WTC11 (cell line): Measurements from ENCODE around the gene POU2F1. TPM values are rescaled to one million over a fixed set of nuclear protein-coding genes. Genes with fewer than 3 reads are reported as not detected.

Experiments used
- ATAC-seq: fragments of 200-7000 bp; cut with Tn5 transposase; 2 replicates; pipeline ENCODE4 v1.10.0; 2021; ENCODE audit warnings: mild to moderate bottlenecking, moderate library complexity
- CTCF ChIA-PET: fragments of 300-600 bp; sonication (Branson Sonifier 250); formaldehyde crosslinking; loops from one replicate; lab custom pipeline; 2021; ENCODE audit warnings: antibody characterized with exemption; lab: Charles Lee
- POLR2A ChIA-PET: fragments of 350-600 bp; sonication (Branson Sonifier 250); formaldehyde crosslinking; loops from one replicate; lab custom pipeline; 2021; ENCODE audit warnings: antibody characterized with exemption; lab: Charles Lee
- DNase-seq: peaks from one replicate; pipeline ENCODE4 v3.0.0; 2021; ENCODE audit warnings: low spot score
- H3K27ac Mint-ChIP-seq: 2 replicates; pipeline ENCODE4 v1.8.0; 2021; ENCODE audit warnings: mixed read lengths
- H3K27me3 Mint-ChIP-seq: 2 replicates; pipeline ENCODE4 v1.8.0; 2021; ENCODE audit warnings: low read depth, mild to moderate bottlenecking, moderate library complexity, mixed read lengths
- H3K36me3 Mint-ChIP-seq: 2 replicates; pipeline ENCODE4 v1.8.0; 2021; ENCODE audit warnings: mixed read lengths
- H3K4me1 Mint-ChIP-seq: 2 replicates; pipeline ENCODE4 v1.8.0; 2022; ENCODE audit warnings: mixed read lengths
- H3K4me3 Mint-ChIP-seq: 2 replicates; pipeline ENCODE4 v1.8.0; 2021; ENCODE audit warnings: mild to moderate bottlenecking, moderate library complexity, mixed read lengths
- H3K9me3 Mint-ChIP-seq: 2 replicates; pipeline ENCODE4 v1.8.0; 2021; ENCODE audit warnings: mixed read lengths
- AR ChIP-seq: fragments of 250-450 bp; sonication (Bioruptor Pico); IDR thresholded peaks from 2 replicates; pipeline ENCODE4 v1.9.0; 2021; ENCODE audit warnings: mild to moderate bottlenecking
- ELF4 ChIP-seq: sonication (generic); formaldehyde crosslinking; IDR thresholded peaks from 2 replicates; pipeline ENCODE4 v1.8.1; 2022; ENCODE audit warnings: low read depth, mild to moderate bottlenecking, moderate library complexity, missing genetic modification reagents
- ETV6 ChIP-seq: sonication (generic); formaldehyde crosslinking; IDR thresholded peaks from 2 replicates; pipeline ENCODE4 v1.8.1; 2022; ENCODE audit warnings: mild to moderate bottlenecking, missing genetic modification reagents
- NR3C1 ChIP-seq: sonication (generic); formaldehyde crosslinking; conservative IDR thresholded peaks from 2 replicates; pipeline ENCODE4 v1.8.1; 2023; ENCODE audit warnings: low read depth, mild to moderate bottlenecking, missing genetic modification reagents
- SMAD3 ChIP-seq: sonication (generic); formaldehyde crosslinking; IDR thresholded peaks from 2 replicates; pipeline ENCODE4 v1.8.0; 2022; ENCODE audit warnings: missing genetic modification reagents, mild to moderate bottlenecking, borderline replicate concordance
- TCF7 ChIP-seq: sonication (generic); formaldehyde crosslinking; IDR thresholded peaks from 2 replicates; pipeline ENCODE4 v1.8.0; 2022; ENCODE audit warnings: mild to moderate bottlenecking, low read depth, missing genetic modification reagents, moderate library complexity
- TEAD1 ChIP-seq: sonication (generic); formaldehyde crosslinking; IDR thresholded peaks from 2 replicates; pipeline ENCODE4 v1.8.0; 2022; ENCODE audit warnings: mild to moderate bottlenecking, missing genetic modification reagents
- TEAD4 ChIP-seq: sonication (generic); formaldehyde crosslinking; IDR thresholded peaks from 2 replicates; pipeline ENCODE4 v1.8.0; 2022; ENCODE audit warnings: mild to moderate bottlenecking, missing genetic modification reagents
- ZNF121 ChIP-seq: sonication (generic); formaldehyde crosslinking; IDR thresholded peaks from 2 replicates; pipeline ENCODE4 v1.8.0; 2023; ENCODE audit warnings: missing genetic modification reagents
- ZNF396 ChIP-seq: fragments of 250-450 bp; sonication (Bioruptor Pico); IDR thresholded peaks from 2 replicates; pipeline ENCODE4 v1.8.0; 2021; ENCODE audit warnings: mild to moderate bottlenecking, moderate library complexity, borderline replicate concordance
- total RNA-seq: library from RNA; stranded (reverse); gene quantifications from 3 replicates; pipeline ENCODE4 v1.2.3, GENCODE V29; 2021
- TF ChIP-seq, protein P1 (sequence below): sonication (generic); formaldehyde crosslinking; IDR thresholded peaks from 2 replicates; pipeline ENCODE4 v1.8.0; 2023; ENCODE audit warnings: missing genetic modification reagents
- TF ChIP-seq, protein P2 (sequence below): sonication (generic); formaldehyde crosslinking; IDR thresholded peaks from 2 replicates; pipeline ENCODE4 v1.8.0; 2023; ENCODE audit warnings: missing genetic modification reagents, mild to moderate bottlenecking, borderline replicate concordance
- TF ChIP-seq, protein P3 (sequence below): sonication (generic); formaldehyde crosslinking; IDR thresholded peaks from 2 replicates; pipeline ENCODE4 v1.8.0; 2023; ENCODE audit warnings: mild to moderate bottlenecking, missing genetic modification reagents
- TF ChIP-seq, protein P4 (sequence below): sonication (generic); formaldehyde crosslinking; IDR thresholded peaks from 2 replicates; pipeline ENCODE4 v1.8.1; 2023; ENCODE audit warnings: mild to moderate bottlenecking, moderate library complexity, missing genetic modification reagents

POU2F1 gene
- total RNA-seq, 1 experiment from 2014 or later: 51.3 TPM

DNA sequence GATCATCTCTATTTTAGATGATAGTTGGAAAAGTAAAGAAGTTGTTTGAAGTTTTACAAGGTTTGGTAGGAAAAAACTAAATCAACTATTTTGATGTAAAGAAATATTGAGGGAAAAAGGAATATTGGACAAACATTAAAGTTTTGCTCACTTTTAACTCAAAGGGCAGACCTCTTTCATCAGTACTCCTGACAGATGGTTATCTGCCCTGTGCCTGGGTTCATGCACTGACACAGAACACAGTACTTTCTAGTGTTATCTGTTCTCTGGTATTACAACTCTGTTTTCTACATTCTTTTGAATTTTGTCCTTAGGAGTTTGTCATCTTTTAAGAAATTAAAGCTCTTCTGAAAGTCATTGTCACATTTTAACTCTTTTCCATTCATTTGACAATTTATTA lies 118.7 kb downstream of the POU2F1 start:
- H3K4me3 Mint-ChIP-seq: no peak overlapping the region
- no peaks in the 10 kb centered on the region for H3K27me3 Mint-ChIP-seq
- H3K4me1 Mint-ChIP-seq: peaks cover 21% of the 10 kb centered on the region
- DNase-seq: no peak
- ChIA-PET CTCF (no interaction called here), POLR2A (no interaction called here)
- no peak overlapping the region for H3K27ac Mint-ChIP-seq
- peaks cover 23% of the 10 kb centered on the region for H3K9me3 Mint-ChIP-seq
- H3K36me3 Mint-ChIP-seq: peaks cover 45% of the 10 kb centered on the region
- ATAC-seq: no peak
- TF ChIP-seq NR3C1 (CRISPR knock-in tag): no peak
- no peak for TF ChIP-seq ELF4 (CRISPR knock-in tag)
- TF ChIP-seq SMAD3: no peak
- TF ChIP-seq, protein P1, sequence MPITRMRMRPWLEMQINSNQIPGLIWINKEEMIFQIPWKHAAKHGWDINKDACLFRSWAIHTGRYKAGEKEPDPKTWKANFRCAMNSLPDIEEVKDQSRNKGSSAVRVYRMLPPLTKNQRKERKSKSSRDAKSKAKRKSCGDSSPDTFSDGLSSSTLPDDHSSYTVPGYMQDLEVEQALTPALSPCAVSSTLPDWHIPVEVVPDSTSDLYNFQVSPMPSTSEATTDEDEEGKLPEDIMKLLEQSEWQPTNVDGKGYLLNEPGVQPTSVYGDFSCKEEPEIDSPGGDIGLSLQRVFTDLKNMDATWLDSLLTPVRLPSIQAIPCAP: no peak
- TF ChIP-seq AR (CRISPR knock-in tag): no peak
- no peak for TF ChIP-seq TEAD1 (CRISPR knock-in tag)
- TF ChIP-seq, protein P2, sequence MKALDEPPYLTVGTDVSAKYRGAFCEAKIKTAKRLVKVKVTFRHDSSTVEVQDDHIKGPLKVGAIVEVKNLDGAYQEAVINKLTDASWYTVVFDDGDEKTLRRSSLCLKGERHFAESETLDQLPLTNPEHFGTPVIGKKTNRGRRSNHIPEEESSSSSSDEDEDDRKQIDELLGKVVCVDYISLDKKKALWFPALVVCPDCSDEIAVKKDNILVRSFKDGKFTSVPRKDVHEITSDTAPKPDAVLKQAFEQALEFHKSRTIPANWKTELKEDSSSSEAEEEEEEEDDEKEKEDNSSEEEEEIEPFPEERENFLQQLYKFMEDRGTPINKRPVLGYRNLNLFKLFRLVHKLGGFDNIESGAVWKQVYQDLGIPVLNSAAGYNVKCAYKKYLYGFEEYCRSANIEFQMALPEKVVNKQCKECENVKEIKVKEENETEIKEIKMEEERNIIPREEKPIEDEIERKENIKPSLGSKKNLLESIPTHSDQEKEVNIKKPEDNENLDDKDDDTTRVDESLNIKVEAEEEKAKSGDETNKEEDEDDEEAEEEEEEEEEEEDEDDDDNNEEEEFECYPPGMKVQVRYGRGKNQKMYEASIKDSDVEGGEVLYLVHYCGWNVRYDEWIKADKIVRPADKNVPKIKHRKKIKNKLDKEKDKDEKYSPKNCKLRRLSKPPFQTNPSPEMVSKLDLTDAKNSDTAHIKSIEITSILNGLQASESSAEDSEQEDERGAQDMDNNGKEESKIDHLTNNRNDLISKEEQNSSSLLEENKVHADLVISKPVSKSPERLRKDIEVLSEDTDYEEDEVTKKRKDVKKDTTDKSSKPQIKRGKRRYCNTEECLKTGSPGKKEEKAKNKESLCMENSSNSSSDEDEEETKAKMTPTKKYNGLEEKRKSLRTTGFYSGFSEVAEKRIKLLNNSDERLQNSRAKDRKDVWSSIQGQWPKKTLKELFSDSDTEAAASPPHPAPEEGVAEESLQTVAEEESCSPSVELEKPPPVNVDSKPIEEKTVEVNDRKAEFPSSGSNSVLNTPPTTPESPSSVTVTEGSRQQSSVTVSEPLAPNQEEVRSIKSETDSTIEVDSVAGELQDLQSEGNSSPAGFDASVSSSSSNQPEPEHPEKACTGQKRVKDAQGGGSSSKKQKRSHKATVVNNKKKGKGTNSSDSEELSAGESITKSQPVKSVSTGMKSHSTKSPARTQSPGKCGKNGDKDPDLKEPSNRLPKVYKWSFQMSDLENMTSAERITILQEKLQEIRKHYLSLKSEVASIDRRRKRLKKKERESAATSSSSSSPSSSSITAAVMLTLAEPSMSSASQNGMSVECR (CRISPR knock-in tag): no peak
- TF ChIP-seq TEAD4: no peak

DNA sequence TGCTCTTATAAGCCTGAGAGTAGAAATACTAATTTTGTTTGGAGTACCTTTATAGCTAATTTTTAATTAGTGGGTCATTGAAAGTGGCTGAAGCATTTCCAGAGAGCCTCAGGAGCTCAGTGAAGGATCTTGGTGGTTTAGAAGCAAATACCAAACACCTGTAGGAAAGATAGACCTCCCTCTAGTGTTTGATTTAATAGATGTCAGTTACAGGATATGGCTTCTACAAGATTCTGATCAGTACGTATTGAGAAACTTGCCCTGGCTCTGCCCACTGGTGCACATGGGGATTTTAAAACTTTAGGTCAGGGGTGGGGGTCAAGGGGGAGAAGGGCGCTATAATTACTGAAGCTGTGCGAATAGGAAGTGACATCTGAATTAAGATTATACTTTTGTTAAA lies 122.2 kb downstream of the POU2F1 start:
- no peak overlapping the region for H3K27ac Mint-ChIP-seq
- ChIA-PET POLR2A (no interaction called here), CTCF (interaction anchor here (0.6 to 1.5 kb wide), 23 partner anchors 9 to 432 kb away, joined by 3 to 16 read pairs (median 3); partner anchors contain the start of genes CREG1 and POU2F1)
- DNase-seq (no peak), ATAC-seq (peak; percentile 77)
- peaks cover 28% of the 10 kb centered on the region for H3K36me3 Mint-ChIP-seq
- TF ChIP-seq ZNF396 (CRISPR knock-in tag) (no peak), TCF7 (no peak)
- H3K9me3 Mint-ChIP-seq: peaks cover 22% of the 10 kb centered on the region
- no peak overlapping the region for H3K4me3 Mint-ChIP-seq
- H3K4me1 Mint-ChIP-seq: peaks cover 27% of the 10 kb centered on the region
- no peaks in the 10 kb centered on the region for H3K27me3 Mint-ChIP-seq

DNA sequence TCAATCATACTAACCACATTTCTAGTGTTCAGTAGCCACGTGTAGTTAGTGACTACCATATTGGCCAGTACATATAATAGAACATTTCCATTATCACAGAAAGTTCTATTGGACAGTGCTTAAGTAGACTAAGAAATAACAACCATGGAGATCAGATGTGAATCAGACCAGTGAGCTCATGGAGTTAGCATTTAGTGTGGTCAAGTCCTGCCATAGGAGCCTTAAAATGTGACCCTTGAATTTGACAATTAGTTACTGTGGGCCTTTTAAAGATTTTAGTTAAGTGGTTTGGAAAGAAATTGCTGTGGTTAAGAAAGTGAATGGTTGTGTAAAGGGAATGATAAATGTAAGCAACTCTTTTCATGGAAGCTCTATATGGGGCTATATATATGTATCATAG lies 123.4 kb downstream of the POU2F1 start:
- Mint-ChIP-seq H3K27me3 (no peaks in the 10 kb centered on the region), H3K4me1 (peaks cover 27% of the 10 kb centered on the region), H3K4me3 (no peak overlapping the region), H3K9me3 (peaks cover 10% of the 10 kb centered on the region), H3K36me3 (peaks cover 16% of the 10 kb centered on the region), H3K27ac (no peak overlapping the region)
- TF ChIP-seq, protein P3, sequence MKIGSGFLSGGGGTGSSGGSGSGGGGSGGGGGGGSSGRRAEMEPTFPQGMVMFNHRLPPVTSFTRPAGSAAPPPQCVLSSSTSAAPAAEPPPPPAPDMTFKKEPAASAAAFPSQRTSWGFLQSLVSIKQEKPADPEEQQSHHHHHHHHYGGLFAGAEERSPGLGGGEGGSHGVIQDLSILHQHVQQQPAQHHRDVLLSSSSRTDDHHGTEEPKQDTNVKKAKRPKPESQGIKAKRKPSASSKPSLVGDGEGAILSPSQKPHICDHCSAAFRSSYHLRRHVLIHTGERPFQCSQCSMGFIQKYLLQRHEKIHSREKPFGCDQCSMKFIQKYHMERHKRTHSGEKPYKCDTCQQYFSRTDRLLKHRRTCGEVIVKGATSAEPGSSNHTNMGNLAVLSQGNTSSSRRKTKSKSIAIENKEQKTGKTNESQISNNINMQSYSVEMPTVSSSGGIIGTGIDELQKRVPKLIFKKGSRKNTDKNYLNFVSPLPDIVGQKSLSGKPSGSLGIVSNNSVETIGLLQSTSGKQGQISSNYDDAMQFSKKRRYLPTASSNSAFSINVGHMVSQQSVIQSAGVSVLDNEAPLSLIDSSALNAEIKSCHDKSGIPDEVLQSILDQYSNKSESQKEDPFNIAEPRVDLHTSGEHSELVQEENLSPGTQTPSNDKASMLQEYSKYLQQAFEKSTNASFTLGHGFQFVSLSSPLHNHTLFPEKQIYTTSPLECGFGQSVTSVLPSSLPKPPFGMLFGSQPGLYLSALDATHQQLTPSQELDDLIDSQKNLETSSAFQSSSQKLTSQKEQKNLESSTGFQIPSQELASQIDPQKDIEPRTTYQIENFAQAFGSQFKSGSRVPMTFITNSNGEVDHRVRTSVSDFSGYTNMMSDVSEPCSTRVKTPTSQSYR (CRISPR knock-in tag): no peak
- TF ChIP-seq ETV6 (CRISPR knock-in tag) (no peak), AR (CRISPR knock-in tag) (no peak), ZNF121 (CRISPR knock-in tag) (no peak)
- TF ChIP-seq, protein P1: no peak
- TF ChIP-seq, protein P4, sequence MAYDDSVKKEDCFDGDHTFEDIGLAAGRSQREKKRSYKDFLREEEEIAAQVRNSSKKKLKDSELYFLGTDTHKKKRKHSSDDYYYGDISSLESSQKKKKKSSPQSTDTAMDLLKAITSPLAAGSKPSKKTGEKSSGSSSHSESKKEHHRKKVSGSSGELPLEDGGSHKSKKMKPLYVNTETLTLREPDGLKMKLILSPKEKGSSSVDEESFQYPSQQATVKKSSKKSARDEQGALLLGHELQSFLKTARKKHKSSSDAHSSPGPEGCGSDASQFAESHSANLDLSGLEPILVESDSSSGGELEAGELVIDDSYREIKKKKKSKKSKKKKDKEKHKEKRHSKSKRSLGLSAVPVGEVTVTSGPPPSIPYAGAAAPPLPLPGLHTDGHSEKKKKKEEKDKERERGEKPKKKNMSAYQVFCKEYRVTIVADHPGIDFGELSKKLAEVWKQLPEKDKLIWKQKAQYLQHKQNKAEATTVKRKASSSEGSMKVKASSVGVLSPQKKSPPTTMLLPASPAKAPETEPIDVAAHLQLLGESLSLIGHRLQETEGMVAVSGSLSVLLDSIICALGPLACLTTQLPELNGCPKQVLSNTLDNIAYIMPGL (CRISPR knock-in tag): no peak
- ChIA-PET CTCF (interaction anchor here (1.1 to 1.6 kb wide), 2 partner anchors 21 to 76 kb away, joined by 3 to 5 read pairs; no protein-coding TSS in a partner anchor), POLR2A (no interaction called here)
- DNase-seq (no peak), ATAC-seq (no peak)
